GM13976 (cell line): ENCODE measurements around the gene CPN1.
"Not testable (repeated sequence)": the region's sequence is repeated elsewhere in the genome, so short reads cannot be mapped to it uniquely, and the experiment has no call there.

Experiments used
- DNase-seq: peaks from one replicate; pipeline ENCODE4 v3.0.0; 2012; ENCODE audit warnings: low spot score
- in situ Hi-C: fragments of 300-500 bp; cut with MboI; formaldehyde crosslinking; loops from one replicate; pipeline ENCODE4 v1.12.0; 2022; ENCODE audit warnings: low sequenced_read_pairs, mixed read lengths, inconsistent platforms; ENCODE audit not compliant: unreplicated experiment
- TF ChIP-seq, protein P1 (sequence below): IDR thresholded peaks from 2 replicates; pipeline ENCODE4 v1.5.1; 2012; ENCODE audit warnings: borderline replicate concordance, mild to moderate bottlenecking; ENCODE audit not compliant: insufficient read depth; ENCODE audit errors: extremely low read depth, missing control alignments, control extremely low read depth

Gene CPN1

DNA sequence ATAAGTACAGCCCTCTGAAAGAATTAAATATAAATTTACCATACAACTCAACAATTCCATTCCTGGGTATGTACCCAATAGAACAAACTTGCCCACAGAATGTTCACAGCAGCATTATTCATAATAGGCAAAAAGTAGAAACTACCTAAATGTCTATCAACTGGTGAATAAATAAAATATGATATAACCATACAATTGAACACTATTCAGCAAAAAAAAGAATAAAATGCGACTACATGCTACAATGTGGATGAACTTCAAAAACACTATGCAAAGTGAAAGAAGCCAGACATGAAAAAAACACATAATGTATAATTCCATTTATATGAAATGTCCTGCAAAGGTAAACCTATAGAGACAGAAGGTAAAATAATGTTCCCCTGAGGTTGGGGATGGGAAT is 2.0 kb upstream of the CPN1 start:
- TF ChIP-seq, protein P1, sequence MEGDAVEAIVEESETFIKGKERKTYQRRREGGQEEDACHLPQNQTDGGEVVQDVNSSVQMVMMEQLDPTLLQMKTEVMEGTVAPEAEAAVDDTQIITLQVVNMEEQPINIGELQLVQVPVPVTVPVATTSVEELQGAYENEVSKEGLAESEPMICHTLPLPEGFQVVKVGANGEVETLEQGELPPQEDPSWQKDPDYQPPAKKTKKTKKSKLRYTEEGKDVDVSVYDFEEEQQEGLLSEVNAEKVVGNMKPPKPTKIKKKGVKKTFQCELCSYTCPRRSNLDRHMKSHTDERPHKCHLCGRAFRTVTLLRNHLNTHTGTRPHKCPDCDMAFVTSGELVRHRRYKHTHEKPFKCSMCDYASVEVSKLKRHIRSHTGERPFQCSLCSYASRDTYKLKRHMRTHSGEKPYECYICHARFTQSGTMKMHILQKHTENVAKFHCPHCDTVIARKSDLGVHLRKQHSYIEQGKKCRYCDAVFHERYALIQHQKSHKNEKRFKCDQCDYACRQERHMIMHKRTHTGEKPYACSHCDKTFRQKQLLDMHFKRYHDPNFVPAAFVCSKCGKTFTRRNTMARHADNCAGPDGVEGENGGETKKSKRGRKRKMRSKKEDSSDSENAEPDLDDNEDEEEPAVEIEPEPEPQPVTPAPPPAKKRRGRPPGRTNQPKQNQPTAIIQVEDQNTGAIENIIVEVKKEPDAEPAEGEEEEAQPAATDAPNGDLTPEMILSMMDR: no peak

DNA sequence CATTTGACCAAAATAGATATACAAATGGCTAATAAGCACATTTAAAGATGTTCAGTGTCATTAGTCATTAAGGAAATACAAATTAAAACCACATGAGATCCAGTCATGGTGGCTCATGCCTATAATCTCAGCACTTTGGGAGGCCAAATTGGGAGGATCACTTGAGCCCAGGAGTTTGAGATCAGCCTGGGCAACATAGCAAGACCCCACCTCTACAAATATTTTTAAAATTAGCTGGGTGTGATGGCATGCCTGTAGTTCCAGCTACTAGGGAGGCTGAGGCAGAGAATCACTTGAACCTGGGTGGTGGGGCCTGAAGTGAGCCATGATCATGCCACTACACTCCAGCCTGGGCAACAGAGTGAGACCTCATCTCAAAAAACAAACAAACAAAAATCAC is 607 bp upstream of the CPN1 start:
- in situ Hi-C loops, DNase-seq: not testable (repeated sequence)

More for the DNA sequence above, 2.0 kb upstream of the CPN1 start:
- DNase-seq: no peak
- in situ Hi-C loops: no loop called here

DNA sequence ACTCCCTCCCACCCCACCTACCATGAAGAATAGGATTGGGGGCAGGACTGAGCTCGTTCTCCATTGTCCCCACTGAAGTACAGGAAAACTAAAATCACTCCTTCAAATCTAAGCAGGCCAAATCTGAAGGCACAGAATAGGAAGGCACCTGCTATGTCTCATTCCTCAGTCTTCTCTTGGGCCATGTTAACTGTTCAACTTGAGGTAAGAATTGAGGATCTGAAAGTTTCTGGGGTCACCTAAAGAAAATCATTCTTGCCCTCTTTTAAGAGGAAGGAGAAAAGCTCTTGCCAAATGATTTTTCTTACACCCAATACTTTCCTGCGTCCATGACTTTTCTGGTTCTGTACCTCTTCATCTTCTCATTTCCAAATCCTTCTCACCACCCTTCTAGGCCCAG is 4.9 kb downstream of the CPN1 start:
- DNase-seq: peak; percentile 32
- in situ Hi-C loops: no loop called here
- TF ChIP-seq, protein P1: no peak

- TF ChIP-seq, protein P1: no peak
- in situ Hi-C loops: no loop called here
- DNase-seq: no peak
Observed at GRCh38 chr10:100075426-100076220, 6.0 kb downstream of the CPN1 start.

DNA sequence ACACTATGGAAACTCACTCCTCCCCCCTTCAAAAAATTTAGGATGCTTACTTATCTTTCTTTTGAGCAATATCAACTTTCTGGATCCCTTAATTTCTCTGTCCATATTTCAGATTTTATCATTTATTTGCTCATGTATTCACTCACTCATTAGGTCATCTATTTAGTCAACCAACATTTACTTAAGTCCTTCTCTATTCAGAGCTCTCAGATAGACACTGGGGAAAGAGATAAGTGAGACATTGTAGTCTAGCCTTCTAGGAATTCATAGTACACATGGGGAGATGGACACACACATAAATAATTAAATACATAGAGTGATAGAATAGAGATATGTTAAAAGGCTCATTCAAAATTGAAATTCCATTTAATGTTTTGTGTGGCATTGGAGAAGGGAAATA is 9.2 kb downstream of the CPN1 start:
- in situ Hi-C loops: no loop called here
- TF ChIP-seq, protein P1: no peak
- no peak for DNase-seq

- in situ Hi-C loops: no loop called here
- no peak for DNase-seq
- TF ChIP-seq, protein P1: no peak
Observed at GRCh38 chr10:100071529-100071928, 10.1 kb downstream of the CPN1 start.

GRCh38 chr10:100067466-100067865 is 14.2 kb downstream of the CPN1 start:
- DNase-seq: no peak
- TF ChIP-seq, protein P1: no peak
- in situ Hi-C loops: no loop called here
